Measurements from ENCODE around the gene GLIS1. TPM values are rescaled to one million over a fixed set of nuclear protein-coding genes. Genes with fewer than 3 reads are reported as not detected.

The GLIS1 gene
- polyA plus RNA-seq, 1 donor (not counting 4 experiments of a cell fraction or from before 2014, with no cell fraction given): not detected

DNA sequence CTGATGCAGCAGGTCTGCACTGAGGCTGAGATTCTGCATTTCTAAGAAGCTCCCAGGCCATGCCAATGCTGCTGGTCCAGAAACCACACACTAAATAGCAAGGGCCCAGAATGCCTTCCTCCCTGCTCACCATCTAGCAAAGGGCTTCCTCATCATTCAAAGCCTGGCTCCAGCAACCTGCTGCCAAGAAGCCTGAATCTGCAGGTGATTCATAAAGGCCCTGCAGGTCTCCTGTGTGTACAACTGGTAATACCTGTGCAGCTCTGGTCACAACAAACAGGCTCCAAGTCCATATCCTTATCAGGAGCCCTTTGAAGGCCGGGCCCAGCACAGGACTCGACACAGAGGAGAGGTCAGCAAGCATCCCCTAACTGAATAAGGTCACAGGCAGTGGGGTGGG is 26.7 kb downstream of the GLIS1 start:
- no peaks in the 10 kb centered on the region for H3K27me3 ChIP-seq (ENCODE audit: control insufficient read depth, extremely low read depth, insufficient read depth, low read length)
- no peak overlapping the region for H3K27ac ChIP-seq (ENCODE audit: control insufficient read depth, insufficient read depth, low read length)
- no peaks in the 10 kb centered on the region for H4K20me1 ChIP-seq (ENCODE audit: control insufficient read depth, extremely low read depth, insufficient read depth, low read length)
- H3K4me1 ChIP-seq (ENCODE audit: control insufficient read depth, extremely low read depth, insufficient read depth, low read length): no peaks in the 10 kb centered on the region
- dilution Hi-C loops (cut with MboI; ENCODE audit: extremely low pct_ligation_motif_present, low sequenced_read_pairs): no loop called here
- H3K9me3 ChIP-seq (ENCODE audit: control insufficient read depth, low read depth, low read length): no peaks in the 10 kb centered on the region
- no peaks in the 10 kb centered on the region for H3K36me3 ChIP-seq (ENCODE audit: control insufficient read depth in 2 of 2, extremely low read depth in 1 of 2, insufficient read depth in 2 of 2, low read length in 2 of 2)
- TF ChIP-seq, protein P1, sequence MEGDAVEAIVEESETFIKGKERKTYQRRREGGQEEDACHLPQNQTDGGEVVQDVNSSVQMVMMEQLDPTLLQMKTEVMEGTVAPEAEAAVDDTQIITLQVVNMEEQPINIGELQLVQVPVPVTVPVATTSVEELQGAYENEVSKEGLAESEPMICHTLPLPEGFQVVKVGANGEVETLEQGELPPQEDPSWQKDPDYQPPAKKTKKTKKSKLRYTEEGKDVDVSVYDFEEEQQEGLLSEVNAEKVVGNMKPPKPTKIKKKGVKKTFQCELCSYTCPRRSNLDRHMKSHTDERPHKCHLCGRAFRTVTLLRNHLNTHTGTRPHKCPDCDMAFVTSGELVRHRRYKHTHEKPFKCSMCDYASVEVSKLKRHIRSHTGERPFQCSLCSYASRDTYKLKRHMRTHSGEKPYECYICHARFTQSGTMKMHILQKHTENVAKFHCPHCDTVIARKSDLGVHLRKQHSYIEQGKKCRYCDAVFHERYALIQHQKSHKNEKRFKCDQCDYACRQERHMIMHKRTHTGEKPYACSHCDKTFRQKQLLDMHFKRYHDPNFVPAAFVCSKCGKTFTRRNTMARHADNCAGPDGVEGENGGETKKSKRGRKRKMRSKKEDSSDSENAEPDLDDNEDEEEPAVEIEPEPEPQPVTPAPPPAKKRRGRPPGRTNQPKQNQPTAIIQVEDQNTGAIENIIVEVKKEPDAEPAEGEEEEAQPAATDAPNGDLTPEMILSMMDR (optimal IDR thresholded peaks at IDR 0.05 in 1 of 3, IDR thresholded peaks at IDR 0.05 in 1 of 3, conservative IDR thresholded peaks at IDR 0.05 in 1 of 3; ENCODE audit: extremely low read depth in 1 of 3, insufficient read depth in 2 of 3, low read length in 3 of 3): no peak
- no peak for TF ChIP-seq EZH2 (IDR thresholded peaks at IDR 0.05; ENCODE audit: low read length)
- no peak for FAIRE-seq
- no peak overlapping the region for H3K9ac ChIP-seq (ENCODE audit: control insufficient read depth, extremely low read depth, insufficient read depth, low read length)
- no peak for DNase-seq (ENCODE audit: low read depth, low spot score)
- H3K79me2 ChIP-seq (ENCODE audit: control insufficient read depth, insufficient read depth, low read length): no peaks in the 10 kb centered on the region
- no peak overlapping the region for H3K4me2 ChIP-seq (ENCODE audit: control insufficient read depth, extremely low read depth, insufficient read depth, low read depth, low read length)
- H3K9me1 ChIP-seq (ENCODE audit: control insufficient read depth, extremely low read depth, insufficient read depth, low read length): no peaks in the 10 kb centered on the region
- no peak overlapping the region for H2AFZ ChIP-seq (ENCODE audit: control insufficient read depth, low read length)
- H3K4me3 ChIP-seq (ENCODE audit: control insufficient read depth in 2 of 3, extremely low read depth in 1 of 3, insufficient read depth in 2 of 3, low read depth in 1 of 3, low read length in 3 of 3): no peak overlapping the region

- no peaks in the 10 kb centered on the region for H3K36me3 ChIP-seq (ENCODE audit: control insufficient read depth in 2 of 2, extremely low read depth in 1 of 2, insufficient read depth in 2 of 2, low read length in 2 of 2)
- no peaks in the 10 kb centered on the region for H3K79me2 ChIP-seq (ENCODE audit: control insufficient read depth, insufficient read depth, low read length)
- no peak overlapping the region for H3K4me3 ChIP-seq (ENCODE audit: control insufficient read depth in 2 of 3, extremely low read depth in 1 of 3, insufficient read depth in 2 of 3, low read depth in 1 of 3, low read length in 3 of 3)
- no peaks in the 10 kb centered on the region for H3K9me1 ChIP-seq (ENCODE audit: control insufficient read depth, extremely low read depth, insufficient read depth, low read length)
- H3K4me2 ChIP-seq (ENCODE audit: control insufficient read depth, extremely low read depth, insufficient read depth, low read depth, low read length): no peak overlapping the region
- dilution Hi-C loops (cut with MboI; ENCODE audit: extremely low pct_ligation_motif_present, low sequenced_read_pairs): no loop called here
- no peak overlapping the region for H3K9ac ChIP-seq (ENCODE audit: control insufficient read depth, extremely low read depth, insufficient read depth, low read length)
- H3K27me3 ChIP-seq (ENCODE audit: control insufficient read depth, extremely low read depth, insufficient read depth, low read length): no peaks in the 10 kb centered on the region
- DNase-seq (ENCODE audit: low read depth, low spot score) (no peak), FAIRE-seq (no peak)
- no peaks in the 10 kb centered on the region for H3K4me1 ChIP-seq (ENCODE audit: control insufficient read depth, extremely low read depth, insufficient read depth, low read length)
- H3K27ac ChIP-seq (ENCODE audit: control insufficient read depth, insufficient read depth, low read length): no peak overlapping the region
- TF ChIP-seq, protein P1 (optimal IDR thresholded peaks at IDR 0.05 in 1 of 3, IDR thresholded peaks at IDR 0.05 in 1 of 3, conservative IDR thresholded peaks at IDR 0.05 in 1 of 3; ENCODE audit: extremely low read depth in 1 of 3, insufficient read depth in 2 of 3, low read length in 3 of 3): no peak
- TF ChIP-seq EZH2 (IDR thresholded peaks at IDR 0.05; ENCODE audit: low read length): no peak
- no peaks in the 10 kb centered on the region for H4K20me1 ChIP-seq (ENCODE audit: control insufficient read depth, extremely low read depth, insufficient read depth, low read length)
- H3K9me3 ChIP-seq (ENCODE audit: control insufficient read depth, low read depth, low read length): no peaks in the 10 kb centered on the region
- no peak overlapping the region for H2AFZ ChIP-seq (ENCODE audit: control insufficient read depth, low read length)
Observed at GRCh38 chr1:53710584-53710983, 28.4 kb downstream of the GLIS1 start.

Measured in keratinocyte (primary cell).